Panc1 (cell line): ENCODE results near the gene SRPX2. TPM values are rescaled to one million over a fixed set of nuclear protein-coding genes. Genes with fewer than 3 reads are reported as not detected.

Experiments used
- ATAC-seq: fragments of 200-7000 bp; cut with Tn5 transposase; 2 replicates; pipeline ENCODE4 v1.9.1; 2020; ENCODE audit warnings: mild to moderate bottlenecking, moderate library complexity
- BruUV-seq: library from RNA; stranded (reverse); fragments of 400-500 nt; replicated peaks from 2 replicates; lab custom pipeline; 2021; lab: Mats Ljungman, UMichigan
- CTCF ChIA-PET: fragments of 300-600 bp; sonication (Branson Sonifier 250); formaldehyde crosslinking; loops from one replicate; lab custom pipeline; 2022; ENCODE audit warnings: antibody characterized with exemption; lab: Charles Lee
- POLR2A ChIA-PET: fragments of 300-600 bp; sonication (Branson Sonifier 250); formaldehyde crosslinking; loops from one replicate; lab custom pipeline; 2022; ENCODE audit warnings: antibody characterized with exemption; lab: Charles Lee
- DNase-seq: peaks from one replicate; pipeline ENCODE4 v3.0.0-alpha.2; 2010; ENCODE audit warnings: low read depth, low spot score
- H3K27ac ChIP-seq: 2 replicates; pipeline ENCODE4 v1.5.1; 2011; ENCODE audit warnings: mild to moderate bottlenecking, low read length, inconsistent platforms
- H3K27me3 ChIP-seq: fragments of 200-500 bp; sonication (Bioruptor generic); 2 replicates; pipeline ENCODE4 v1.6.0; 2014; ENCODE audit warnings: low read length, inconsistent platforms; ENCODE audit not compliant: control insufficient read depth, insufficient read depth
- H3K36me3 ChIP-seq: fragments of 200-500 bp; sonication (Bioruptor generic); 2 replicates; pipeline ENCODE4 v1.5.1; 2014; ENCODE audit warnings: inconsistent platforms, mild to moderate bottlenecking, low read length, moderate library complexity; ENCODE audit not compliant: control insufficient read depth, insufficient read depth
- H3K4me1 ChIP-seq: 2 replicates; pipeline ENCODE4 v1.5.1; 2011; ENCODE audit warnings: inconsistent platforms, mild to moderate bottlenecking, low read length, moderate library complexity; ENCODE audit not compliant: control insufficient read depth, insufficient read depth
- H3K4me3 ChIP-seq, 2 experiments: 2 replicates each; pipeline ENCODE4 v1.5.1; 2011 to 2012; ENCODE audit warnings: low read depth in 2 of 2, low read length in 2 of 2, mild to moderate bottlenecking in 2 of 2, inconsistent platforms in 1 of 2, moderate library complexity in 1 of 2
- H3K9me3 ChIP-seq: fragments of 200-500 bp; sonication (Bioruptor generic); 2 replicates; pipeline ENCODE4 v1.5.1; 2014; ENCODE audit warnings: low read depth, mild to moderate bottlenecking, inconsistent platforms, low read length, moderate library complexity; ENCODE audit not compliant: control insufficient read depth, insufficient read depth
- CTCF ChIP-seq: fragments of 450-650 bp; IDR thresholded peaks from 2 replicates; pipeline ENCODE4 v1.5.1; 2017; ENCODE audit warnings: mild to moderate bottlenecking
- POLR2AphosphoS5 ChIP-seq: IDR thresholded peaks from 2 replicates; pipeline ENCODE4 v1.6.1; 2012; ENCODE audit warnings: mild to moderate bottlenecking, low read depth, low read length, moderate library complexity
- REST ChIP-seq, 2 experiments: IDR thresholded peaks; 2 replicates each; pipeline ENCODE4 v1.6.1; 2011 to 2012; ENCODE audit warnings: low read depth in 2 of 2, control low read depth in 1 of 2, low read length in 1 of 2, mild to moderate bottlenecking in 1 of 2, moderate library complexity in 1 of 2; ENCODE audit not compliant: insufficient read depth in 1 of 2
- SIN3A ChIP-seq: IDR thresholded peaks from 2 replicates; pipeline ENCODE4 v1.6.1; 2012; ENCODE audit warnings: low read depth, mild to moderate bottlenecking, low read length, moderate library complexity, borderline replicate concordance; ENCODE audit not compliant: insufficient read depth
- TCF7L2 ChIP-seq: IDR thresholded peaks from 2 replicates; pipeline ENCODE4 v1.6.1; 2011; ENCODE audit warnings: mild to moderate bottlenecking, low read depth, low read length, inconsistent platforms
- in situ Hi-C: cut with HindIII; loops from 2 replicates; pipeline ENCODE4 v1.10.0; 2016; ENCODE audit warnings: low sequenced_read_pairs, low pct_unique_long_range_greater_than_20kb
- intact Hi-C: fragments of 100-400 bp; cut with micrococcal nuclease; formaldehyde crosslinking; loops from one replicate; pipeline ENCODE4 v1.10.0; 2022; ENCODE audit not compliant: unreplicated experiment
- total RNA-seq: library from RNA; stranded (reverse); gene quantifications from one replicate; pipeline ENCODE4 v1.2.1, GENCODE V29; 2021; ENCODE audit not compliant: unreplicated experiment

SRPX2 gene
- total RNA-seq, 1 experiment from 2014 or later: 1.2 TPM

GRCh38 chrX:100611951-100612350 is 32.0 kb upstream of the SRPX2 start:
- ChIA-PET CTCF (no interaction called here), POLR2A (no interaction called here)
- intact Hi-C loops: no loop called here
- Histone ChIP-seq H3K9me3 (no peaks in the 10 kb centered on the region), H3K27me3 (peaks cover 2% of the 10 kb centered on the region), H3K27ac (no peak overlapping the region), H3K36me3 (no peaks in the 10 kb centered on the region), H3K4me1 (no peaks in the 10 kb centered on the region), H3K4me3 (no peak overlapping the region)
- ATAC-seq (no peak), DNase-seq (no peak)
- BruUV-seq: no TSS peak
- TF ChIP-seq SIN3A: no peak
- in situ Hi-C loops: no loop called here

GRCh38 chrX:100615005-100615404 is 29.0 kb upstream of the SRPX2 start:
- TF ChIP-seq POLR2AphosphoS5 (no peak), CTCF (peak; percentile 67)
- ChIA-PET POLR2A (no interaction called here), CTCF (interaction anchor here (0.9 to 1.0 kb wide), 2 partner anchors 22 to 154 kb away, joined by 3 to 8 read pairs; partner anchors contain the start of gene TSPAN6)
- intact Hi-C loops (loop anchor here (5.0 kb wide), 1 partner anchor 103 kb away; no protein-coding TSS in a partner anchor), in situ Hi-C loops (no loop called here)
- Histone ChIP-seq H3K4me3 (no peak overlapping the region), H3K27me3 (peaks cover 2% of the 10 kb centered on the region), H3K36me3 (no peaks in the 10 kb centered on the region), H3K27ac (no peak overlapping the region), H3K9me3 (no peaks in the 10 kb centered on the region), H3K4me1 (no peaks in the 10 kb centered on the region)
- DNase-seq (no peak), ATAC-seq (no peak)
- BruUV-seq: no TSS peak

- DNase-seq: no peak
- intact Hi-C loops: no loop called here
- Histone ChIP-seq H3K27ac (no peak overlapping the region), H3K4me3 (no peak overlapping the region), H3K9me3 (no peaks in the 10 kb centered on the region), H3K36me3 (no peaks in the 10 kb centered on the region), H3K27me3 (no peaks in the 10 kb centered on the region), H3K4me1 (no peaks in the 10 kb centered on the region)
- CTCF ChIA-PET: no interaction called here
- TF ChIP-seq SIN3A (no peak), REST (IDR thresholded peaks at IDR 0.05; ENCODE audit: insufficient read depth in 1 of 2, low read depth in 2 of 2, low read length in 1 of 2) (no peak), POLR2AphosphoS5 (no peak), TCF7L2 (no peak), CTCF (no peak)
- POLR2A ChIA-PET: no interaction called here
- BruUV-seq: no TSS peak
- no peak for ATAC-seq
- in situ Hi-C loops: no loop called here
Observed at GRCh38 chrX:100623001-100623400, 21.0 kb upstream of the SRPX2 start.
